Activated T-cell treated with anti-CD3 and anti-CD28 coated beads, Interleukin-2, amount 50 U/mL, for 48 hours (primary cell): ENCODE results near the gene CCKAR.
A peak's percentile ranks its signal among the peaks of the same experiment; 100 is the strongest.

Source experiments
- DNase-seq, 2 experiments: peaks; one replicate each; pipeline ENCODE4 v3.0.0-alpha.2; 2020

CCKAR gene

DNA sequence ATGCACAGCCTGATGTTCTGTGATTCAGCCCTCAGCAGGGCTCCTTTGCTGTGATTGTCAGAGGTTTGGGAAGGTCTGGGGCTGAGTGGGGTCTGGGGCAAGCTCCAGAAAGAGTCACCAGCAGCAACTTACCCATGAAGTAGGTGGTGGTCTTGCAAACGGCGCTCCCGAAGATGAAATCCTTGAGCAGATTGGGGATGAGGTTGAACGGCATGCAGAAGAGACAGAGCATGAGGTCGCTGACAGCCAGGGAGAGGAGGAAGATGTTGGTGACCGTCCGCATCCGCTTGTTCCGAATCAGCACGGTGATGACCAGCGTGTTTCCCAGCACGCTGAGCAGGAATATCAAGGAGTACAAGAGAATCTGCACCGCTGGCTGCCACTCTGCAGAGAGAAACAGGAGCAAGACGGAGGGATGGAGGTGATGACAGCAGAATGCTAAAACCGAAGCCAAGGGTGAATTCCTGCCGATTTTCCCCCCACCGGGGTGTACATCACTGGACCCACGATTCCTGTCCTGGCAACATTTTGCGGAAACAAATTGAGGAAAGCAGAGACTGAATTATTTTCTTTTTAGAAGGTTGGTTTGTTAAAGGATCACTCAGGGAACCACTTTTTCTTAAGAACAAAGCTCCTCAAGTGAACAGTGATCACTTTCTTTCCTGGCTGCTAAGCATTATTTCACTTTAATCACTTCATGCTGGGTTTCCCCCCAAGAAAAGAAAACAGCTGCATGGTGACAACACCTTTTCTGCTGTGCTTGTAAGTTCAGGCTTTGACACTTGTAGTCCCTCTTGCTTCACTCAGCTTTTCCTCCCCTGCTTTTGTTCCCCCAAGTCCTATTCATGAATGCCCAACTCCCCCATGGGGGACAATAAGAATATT, 941 bp downstream of the CCKAR start:
- DNase-seq: no peak

DNA sequence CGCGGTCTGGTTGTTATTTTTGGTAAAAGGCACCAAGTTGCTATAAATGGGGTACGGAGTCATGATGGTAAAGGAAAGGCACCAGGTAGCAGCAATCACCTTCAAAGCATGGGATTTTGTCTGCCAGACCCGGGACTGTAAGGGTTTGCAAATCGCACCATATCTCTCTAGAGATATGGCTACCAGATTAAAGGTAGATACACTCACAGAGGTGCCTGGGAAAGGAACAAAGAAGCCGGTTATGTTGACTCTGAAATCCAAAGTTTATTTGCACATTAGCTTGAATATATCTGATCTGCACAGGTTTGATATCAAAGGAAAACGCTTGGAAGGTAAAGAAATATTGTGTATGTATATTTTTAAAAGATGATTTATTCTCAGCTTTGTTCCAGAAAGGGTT, 4.6 kb downstream of the CCKAR start:
- DNase-seq: no peak

DNA sequence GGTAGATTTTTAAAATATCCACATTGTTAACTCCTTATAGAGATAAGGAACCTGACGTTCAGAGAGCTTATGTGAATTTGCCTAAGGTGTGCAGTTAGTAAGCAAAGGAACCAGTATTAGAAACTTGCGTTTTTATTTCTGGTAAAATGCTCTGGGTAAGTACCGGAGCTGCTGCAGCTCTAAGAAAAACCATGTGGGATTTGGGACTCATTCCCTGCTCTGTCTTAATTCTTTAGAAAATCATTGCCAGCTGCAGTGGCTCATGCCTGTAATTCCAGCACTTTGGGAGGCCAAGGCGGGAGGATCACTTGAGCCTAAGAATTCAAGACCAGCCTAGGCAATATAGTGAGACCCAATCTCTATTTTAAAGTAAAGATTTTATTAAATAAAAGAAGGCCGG, 5.8 kb downstream of the CCKAR start:
- DNase-seq: no peak

DNA sequence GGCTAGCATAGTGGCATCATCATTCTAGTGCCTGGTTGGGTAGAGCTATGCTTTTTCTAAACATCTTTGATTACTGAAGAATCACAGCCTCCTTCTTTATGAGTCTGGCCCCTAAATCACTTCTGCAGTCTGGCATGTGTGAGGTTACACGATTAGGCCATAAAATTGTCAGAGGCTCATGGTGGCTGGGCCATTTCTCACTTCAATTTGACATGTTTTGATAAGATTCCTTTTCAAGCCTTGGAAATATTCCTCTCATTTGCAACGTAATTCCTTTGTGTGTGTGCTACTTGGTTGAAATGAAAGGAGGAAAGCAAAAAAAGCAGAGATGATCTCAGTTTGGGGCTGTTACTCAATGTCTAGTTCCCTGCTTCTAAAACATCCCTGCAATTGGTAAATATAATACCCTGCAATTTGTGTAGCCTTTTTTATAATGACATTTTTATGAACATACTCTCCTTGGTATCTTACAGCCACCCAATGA, 6.2 kb downstream of the CCKAR start:
- no peak for DNase-seq

DNA sequence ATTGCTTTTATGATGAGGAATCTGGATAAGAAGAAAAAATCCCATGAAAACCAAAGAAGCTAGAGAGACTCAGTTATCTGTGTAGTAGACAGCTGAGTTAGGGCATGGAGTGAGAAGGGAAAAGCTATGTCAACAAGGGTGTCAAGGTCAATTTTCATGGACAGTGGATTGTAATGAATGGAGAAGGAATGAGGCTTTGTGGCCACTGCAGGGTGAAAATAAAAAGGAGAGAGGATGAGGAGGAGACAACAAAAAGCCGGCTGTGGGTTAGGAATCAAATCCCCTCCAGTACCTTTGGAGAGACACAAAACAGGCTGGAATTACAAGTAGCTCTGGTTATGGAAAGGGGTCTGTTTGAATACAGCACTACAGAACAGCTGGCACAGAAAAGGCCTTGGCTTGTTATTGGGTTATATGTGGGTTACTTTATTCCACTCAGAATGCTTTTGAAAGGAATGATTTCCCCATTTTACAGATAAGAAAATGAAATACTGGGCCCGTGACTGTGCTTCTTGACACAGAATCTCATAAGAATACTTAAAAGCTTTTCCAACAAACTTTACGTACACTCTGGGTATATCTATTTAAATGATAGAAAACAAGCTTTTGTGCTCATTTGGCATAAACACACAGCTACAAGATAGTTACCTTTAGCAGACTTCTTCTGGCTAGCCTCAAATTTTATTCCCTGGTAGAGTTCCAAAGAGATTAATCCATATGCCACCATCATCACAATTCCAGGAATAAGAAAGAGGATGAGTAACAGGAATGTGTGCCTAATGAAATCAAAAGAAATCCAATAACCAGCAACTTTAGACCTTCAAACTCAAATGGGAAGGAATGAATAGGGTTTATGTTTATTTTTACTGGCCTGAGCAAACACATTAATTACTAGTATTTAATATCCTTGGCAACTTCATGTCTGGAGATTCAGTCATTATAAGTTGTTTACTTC, 7.5 kb downstream of the CCKAR start:
- no peak for DNase-seq

DNA sequence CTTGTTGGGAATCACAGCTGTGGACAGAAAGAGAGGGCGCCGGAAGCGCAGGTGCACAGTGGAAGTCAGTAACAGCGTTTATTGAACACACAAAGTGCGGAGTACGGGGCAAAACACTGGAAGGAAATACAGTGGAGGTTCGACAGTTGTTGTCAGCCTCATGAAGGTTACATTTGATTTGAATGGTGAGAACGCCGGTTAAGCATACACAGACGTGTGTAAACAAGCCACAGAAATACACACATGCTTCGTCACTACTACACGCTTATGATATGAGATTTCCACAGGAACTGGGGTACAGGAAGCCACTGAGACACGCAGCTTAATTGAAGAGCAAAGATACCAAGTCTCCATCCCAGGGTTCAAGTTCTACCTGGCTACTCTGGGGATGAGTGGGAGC, 12.0 kb downstream of the CCKAR start:
- no peak for DNase-seq

DNA sequence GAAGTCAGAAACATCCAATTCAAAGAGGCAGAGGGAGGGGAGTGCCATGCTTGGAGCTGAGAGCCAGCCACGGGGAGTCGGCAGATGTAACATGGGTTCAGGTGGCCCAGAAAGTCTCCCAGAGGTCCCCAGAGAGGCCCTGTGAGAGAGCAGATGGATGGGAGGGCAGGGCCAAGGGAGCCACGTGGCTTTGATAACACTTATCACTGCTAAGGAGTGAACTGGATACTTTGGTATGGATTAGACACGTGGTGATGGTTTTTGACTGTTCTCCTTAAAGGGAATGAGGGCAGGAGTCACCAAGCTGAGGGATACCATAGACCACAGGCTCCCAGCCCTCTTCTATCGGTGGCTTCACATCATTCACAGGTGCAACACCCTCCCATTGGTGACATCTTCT, 13.7 kb downstream of the CCKAR start:
- no peak for DNase-seq

DNA sequence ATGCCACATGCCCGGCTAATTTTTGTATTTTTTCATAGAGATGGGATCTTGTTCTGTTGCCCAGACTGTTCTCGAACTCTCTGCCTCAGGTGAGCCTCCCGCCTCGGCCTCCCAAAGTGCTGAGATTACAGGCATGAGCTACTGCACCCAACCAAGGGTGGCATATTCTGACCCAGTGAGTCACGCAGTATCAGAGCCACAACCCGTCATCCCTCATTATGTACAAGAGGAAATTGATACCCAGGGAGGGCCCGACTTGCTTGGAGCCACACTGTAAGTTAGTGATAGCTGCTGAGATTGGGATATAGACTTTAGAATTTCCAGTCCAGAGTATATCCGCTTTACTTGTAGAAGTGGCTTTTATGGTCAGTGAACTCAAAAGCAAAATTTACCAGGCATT, 14.6 kb downstream of the CCKAR start:
- no peak for DNase-seq

DNA sequence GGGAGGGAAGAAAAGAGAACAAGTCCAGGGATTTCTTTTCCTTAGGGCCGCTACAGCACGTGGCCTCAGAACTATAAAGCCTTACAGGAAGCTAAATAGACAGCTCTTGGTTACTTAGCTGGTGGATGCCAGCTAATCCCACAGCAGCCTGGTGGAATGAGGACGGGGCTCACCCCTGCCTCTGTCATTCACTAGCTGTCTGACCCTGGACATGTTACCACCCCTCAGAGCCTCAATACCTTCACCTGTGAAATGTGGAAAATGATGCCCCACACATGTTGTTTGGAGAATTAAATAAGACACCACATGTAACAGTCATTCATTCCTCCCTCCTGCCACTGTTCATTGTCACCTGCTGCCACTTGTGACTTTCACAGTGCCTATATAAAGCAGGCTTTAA, 15.7 kb downstream of the CCKAR start:
- DNase-seq: no peak

DNA sequence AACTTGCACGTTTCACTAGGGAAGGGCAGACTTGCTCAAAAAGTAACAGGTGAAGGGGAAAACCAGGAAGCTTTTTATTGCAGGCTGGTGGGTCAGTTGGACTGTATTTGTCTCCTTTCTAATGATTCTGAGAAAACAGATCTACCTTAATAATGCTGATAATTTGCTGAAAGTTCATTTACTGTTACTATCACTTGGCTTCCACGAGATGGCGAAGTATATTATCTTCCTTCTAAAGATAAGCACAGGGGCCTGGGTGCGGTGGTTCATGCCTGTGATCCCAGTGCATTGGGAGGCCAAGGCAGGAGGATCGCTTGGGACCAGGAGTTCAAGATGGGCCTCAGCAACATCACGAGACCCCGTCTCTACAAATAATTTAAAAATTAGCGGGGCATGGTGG, 16.4 kb downstream of the CCKAR start:
- DNase-seq: no peak

DNA sequence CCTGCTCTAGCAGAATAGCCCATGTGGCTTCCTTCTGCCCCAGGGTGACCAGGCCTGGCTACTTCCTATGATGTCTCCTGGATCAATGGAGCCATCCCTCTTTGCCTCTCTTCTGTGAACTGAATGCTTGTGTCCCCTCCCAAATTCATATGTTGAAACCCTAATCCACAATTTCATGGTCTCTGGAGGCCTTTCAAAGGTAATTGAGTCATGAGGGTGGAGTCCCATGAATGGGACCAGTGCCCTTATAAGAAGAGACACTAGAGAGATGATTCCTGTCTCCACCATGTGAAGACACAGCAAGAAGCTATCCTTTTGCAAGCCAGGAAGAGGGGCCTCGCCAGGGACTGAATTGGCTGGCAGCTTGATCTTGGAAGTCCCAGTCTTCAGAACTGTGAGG, 18.4 kb downstream of the CCKAR start:
- DNase-seq: no peak

DNA sequence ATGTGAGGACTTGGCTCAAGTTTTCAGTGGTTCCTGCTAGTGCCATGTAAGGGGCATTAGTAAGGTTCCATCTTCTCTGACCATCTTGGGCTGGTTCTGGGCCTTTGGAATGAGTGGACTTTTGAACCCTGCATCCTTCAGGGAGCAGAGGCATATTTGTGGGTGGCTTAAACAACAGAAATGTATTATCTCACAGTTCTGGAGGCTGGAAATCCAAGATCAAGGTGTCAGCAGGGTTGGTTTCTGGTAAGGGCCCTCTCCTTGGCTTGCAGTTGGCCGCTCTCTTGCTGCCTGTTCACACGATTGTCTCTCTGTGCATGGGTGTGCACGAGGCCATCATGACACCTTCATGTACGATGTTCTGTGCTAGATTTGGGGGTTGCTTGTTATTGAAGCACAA, 21.3 kb downstream of the CCKAR start:
- no peak for DNase-seq

DNA sequence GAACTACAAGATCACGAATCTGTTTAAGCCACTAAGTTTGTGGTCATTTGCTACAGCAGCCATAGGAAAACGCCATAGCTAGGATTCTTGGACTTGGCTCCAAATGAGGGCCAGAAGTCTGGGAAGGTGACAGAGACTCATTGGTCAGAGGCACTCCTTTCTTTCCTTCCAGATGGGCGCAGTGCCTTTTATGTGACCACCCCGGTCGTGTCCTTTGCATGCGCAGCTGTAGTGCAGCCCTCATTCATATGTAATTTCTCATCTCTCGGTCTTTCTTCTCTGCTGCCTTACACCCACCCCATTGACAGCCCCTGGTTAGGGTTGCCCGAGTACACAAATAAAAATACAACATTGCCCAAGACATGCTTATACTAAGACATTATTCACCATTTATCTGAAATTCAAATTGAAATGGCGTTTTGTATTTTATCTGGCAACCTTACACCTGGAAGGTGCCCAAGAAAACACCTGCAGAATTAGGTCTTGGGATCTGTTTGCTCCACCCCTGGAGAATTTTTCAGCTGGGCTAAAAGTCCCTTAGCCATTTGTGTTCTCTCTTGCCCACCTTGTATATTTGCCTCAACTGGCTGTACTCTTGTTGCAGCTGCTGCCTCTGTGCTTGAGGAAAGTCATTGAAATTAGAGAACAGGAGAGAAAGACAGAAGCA, 21.9 kb downstream of the CCKAR start:
- no peak for DNase-seq

DNA sequence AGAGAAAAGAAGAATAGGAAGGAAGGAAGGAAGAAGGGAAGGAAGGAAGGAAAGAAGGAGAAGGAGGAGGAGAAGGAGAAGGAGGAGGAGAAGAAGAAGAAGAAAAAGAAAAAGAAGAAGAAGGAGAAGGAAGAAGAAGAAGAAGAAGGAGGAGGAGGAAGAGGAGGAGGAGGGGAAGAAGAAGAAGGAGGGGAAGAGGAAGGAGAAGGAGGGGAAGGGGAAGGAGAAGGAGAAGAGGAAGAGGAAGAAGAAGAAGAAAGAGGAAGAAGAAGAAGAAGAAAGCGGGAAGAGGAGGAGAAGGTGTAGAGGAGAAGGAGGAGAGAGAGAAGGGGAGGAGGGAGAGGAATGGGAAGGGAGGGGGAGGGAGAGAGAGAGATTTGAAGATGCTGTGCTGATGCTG, 22.6 kb downstream of the CCKAR start:
- DNase-seq: no peak

DNA sequence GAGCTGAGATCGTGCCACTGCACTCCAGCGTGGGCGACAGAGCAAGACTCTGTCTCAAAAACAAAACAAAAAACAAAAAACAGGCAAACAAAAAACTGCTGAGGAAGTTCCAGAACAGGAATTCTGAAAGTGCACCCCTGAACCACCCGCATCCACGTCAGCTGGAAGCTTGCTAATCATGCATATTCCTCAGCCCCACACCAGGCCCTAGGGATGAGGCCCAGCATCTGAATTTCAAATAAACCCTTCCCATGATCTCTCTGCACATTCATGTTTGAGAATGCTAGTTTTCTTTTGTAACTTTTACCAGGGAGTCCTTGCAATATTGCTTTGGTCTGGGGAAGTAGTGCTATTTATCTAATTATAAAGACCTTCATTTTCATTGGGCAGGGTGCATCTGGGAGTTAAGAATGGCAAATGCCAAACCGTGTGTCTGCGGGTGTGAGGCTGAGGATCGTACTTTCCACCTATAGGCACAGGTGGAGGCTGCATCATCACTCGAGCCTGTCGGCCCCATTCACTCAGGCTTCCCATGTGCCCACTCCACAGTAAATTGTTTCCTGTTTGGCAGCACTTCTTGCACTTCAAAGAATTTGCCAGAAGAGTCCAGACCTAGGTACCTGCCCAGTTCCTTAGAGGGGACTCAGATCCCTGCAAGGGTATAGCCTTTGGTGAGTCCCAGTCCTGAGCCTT, 23.6 kb downstream of the CCKAR start:
- DNase-seq: no peak

DNA sequence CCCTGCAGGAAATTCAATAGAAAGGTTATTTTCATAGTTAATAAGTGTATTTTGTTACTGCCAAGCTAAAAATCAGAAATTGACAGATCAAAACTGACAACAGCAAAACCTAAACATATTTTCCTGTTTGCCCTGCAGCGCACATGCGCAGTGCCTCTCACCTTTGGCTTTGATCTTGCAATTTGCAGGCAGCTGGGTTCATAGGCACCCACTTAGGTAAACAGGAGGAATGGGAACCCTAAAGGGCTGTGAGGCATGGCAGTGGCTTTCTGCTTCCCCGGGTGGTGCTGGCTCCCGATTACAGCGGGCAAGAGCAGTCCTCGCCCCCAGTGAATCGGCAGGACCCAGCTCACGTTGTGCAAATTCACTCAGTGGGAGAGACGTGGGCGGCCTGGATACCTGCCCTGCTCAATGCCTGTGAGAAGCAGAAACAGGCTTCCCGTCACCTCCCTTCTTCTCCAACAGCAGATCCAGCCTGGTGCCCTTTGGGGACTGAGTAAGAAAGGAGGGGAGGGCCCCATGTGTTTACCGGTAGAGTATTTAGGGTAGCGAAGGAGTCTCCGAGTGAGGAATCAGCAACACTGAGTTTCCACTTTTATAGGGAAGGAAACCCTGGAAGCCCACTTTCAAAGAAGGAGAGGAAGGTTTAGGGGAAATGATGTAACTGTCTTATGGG, 25.7 kb downstream of the CCKAR start:
- DNase-seq: no peak

DNA sequence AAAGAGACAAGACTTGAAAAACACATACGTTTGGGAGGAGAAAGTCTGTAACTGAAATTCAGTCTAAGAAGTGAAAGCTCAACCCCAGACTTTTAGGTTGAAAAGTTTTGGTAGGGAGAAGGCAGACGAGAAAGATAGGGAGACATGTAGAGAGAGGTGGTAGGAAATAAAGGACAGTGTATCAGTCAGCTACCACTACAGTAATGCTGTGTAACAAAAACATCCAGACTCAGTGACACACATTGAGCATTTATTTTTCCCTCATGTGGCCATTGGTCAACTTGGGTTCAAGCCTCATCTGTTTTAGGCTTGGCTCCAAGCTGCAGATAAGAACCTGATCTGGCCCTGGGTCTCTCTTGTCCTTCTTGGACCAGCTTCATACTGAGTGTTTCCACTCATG, 26.9 kb downstream of the CCKAR start:
- no peak for DNase-seq

DNA sequence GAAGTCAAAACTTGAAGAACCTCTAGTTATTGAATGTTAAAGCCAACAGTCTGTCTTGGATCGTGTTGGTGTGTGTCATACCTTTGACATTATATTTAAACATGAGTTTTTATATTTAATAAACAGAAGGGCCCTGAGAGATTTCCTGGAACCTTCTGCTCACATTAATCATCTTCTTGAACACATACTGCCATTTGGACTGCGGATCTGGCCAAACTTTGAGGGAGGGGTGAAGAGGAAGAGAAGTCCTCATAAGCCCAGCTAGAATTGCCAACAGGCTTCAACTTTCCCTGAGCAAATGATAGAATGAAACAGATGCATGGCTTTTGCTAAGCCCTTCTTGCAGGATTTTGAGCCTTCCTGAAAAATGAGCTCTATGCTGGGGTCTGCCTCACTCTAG, 27.4 kb downstream of the CCKAR start:
- no peak for DNase-seq

DNA sequence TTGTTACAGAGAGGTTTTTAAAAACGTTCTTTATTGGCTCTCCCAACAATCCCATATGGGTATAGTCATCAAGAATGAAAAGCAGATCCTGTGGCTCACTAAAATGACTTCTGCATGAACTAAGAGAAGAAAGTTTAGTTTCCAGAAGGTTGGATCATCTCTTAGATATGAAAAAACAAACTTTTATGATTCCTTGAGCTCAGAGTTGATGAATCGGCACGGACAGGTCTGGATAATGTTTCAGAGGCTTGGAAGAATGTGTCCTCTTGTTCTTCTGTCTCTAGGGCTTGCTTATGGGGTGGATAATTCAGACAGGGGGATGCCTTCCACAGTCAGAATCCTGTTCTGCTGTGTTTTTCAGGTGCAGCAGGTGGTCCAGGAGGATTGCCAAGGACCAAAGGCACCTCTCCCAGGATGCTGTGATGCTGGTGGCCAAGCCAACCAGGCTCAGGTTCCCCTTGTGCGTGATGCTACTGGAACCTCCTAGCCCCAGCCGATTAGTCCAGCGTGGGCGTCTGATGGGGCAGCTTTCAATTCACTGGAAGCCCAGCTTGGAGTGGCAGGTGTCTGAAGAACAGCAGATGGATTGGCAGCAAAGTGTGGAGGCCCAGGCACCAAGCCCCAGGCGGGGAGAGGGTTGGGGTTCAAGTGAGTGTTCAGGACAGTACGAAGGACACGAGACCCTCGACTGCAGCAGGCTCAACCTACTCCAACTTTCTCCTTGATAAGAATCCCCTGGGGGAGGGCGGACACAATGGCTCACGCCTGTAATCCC, 30.3 kb downstream of the CCKAR start:
- DNase-seq: no peak

DNA sequence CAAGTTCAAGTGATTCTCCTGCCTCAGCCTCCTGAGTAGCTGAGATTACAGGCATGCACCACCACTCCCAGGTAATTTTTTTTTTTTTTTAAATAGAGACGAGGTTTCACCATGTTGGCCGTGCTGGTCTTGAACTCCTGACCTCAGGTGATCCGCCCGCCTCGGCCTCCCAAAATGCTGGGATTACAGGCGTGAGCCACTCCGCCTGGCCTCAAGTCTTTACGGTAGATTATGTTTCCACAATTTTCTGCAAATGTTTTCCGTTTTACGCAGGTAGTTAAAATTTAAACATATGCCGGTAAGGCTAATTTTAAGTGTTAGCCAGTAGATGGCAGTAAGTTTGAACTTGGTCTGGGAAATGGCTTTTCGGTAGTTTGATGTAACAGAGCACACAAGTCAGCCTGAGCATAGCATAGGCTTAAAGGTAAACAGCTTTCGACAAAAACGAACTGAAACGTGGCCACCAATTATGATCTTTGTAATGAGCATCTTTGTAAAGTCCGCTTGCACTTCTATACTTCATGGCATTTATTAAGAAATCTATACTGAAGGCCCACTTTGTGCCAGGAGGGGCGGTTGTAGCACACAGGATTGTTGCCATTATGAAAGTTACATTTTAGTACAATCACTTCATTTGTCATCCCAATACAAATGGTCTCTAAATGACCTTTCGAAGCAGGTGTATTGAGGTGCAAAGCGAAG, 31.1 kb downstream of the CCKAR start:
- DNase-seq: peak in 1 of 2 experiments; percentile 31

DNA sequence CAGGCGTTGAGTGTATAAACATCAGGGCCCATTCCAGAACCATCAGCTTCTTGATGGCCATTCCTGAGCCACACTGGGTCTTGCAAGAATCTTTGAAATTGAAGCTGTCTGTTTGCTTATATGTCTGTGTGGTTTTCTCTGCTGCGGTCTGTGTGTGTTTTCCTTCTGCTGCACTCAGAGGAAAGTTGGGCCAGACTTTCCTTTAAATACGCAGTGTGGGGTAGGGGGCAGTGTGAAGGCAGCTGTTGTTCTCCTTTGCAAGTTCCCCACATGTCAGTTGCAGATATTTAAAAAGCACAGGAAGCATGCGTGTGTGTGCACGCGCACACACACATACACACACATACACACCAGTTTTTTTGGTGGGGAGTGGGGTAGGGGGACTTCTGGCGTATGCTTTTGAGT, 32.1 kb downstream of the CCKAR start:
- no peak for DNase-seq
